HCT116 (cell line): ENCODE results near the gene KCNMB1. TPM values are rescaled to one million over a fixed set of nuclear protein-coding genes. Genes with fewer than 3 reads are reported as not detected.
A peak's percentile ranks its signal among the peaks of the same experiment; 100 is the strongest.

Source experiments
- ATAC-seq: fragments of 200-7000 bp; cut with Tn5 transposase; 2 replicates; pipeline ENCODE4 v1.9.1; 2020; ENCODE audit warnings: mild to moderate bottlenecking, moderate library complexity
- BruUV-seq: library from RNA; stranded (reverse); fragments of 400-500 nt; replicated peaks from 2 replicates; lab custom pipeline; 2021; lab: Mats Ljungman, UMichigan
- CTCF ChIA-PET: fragments of 300-600 bp; sonication (Branson Sonifier 250); formaldehyde crosslinking; loops from one replicate; lab custom pipeline; 2021; ENCODE audit warnings: antibody characterized with exemption; lab: Charles Lee
- POLR2A ChIA-PET: fragments of 300-600, 350-600 bp; sonication (Branson Sonifier 250); formaldehyde crosslinking; loops from one replicate; lab custom pipeline; 2021; ENCODE audit warnings: antibody characterized with exemption; lab: Charles Lee
- RAD21 ChIA-PET, 2 experiments: fragments of 300-600 bp; sonication (Branson Sonifier 250); formaldehyde crosslinking; loops; one replicate each; lab custom pipeline; 2023; ENCODE audit warnings: low total read pairs in 2 of 2; ENCODE audit not compliant: uncharacterized antibody in 2 of 2, unreplicated experiment in 2 of 2, low non-redundant PET in 1 of 2; lab: Charles Lee
- DNase-seq: peaks from one replicate; pipeline ENCODE4 v3.0.0-alpha.2; 2010; ENCODE audit warnings: low read depth, low spot score
- H2AFZ ChIP-seq: fragments of 200-600 bp; shearing (Covaris generic), sonication (generic); 2 replicates; pipeline ENCODE4 v1.6.1; 2017; ENCODE audit warnings: low read depth, mixed run types, mixed read lengths, antibody characterized with exemption, low read length; ENCODE audit not compliant: poor library complexity, severe bottlenecking
- H3K27ac ChIP-seq: 2 replicates; pipeline ENCODE4 v1.5.1; 2012; ENCODE audit warnings: low read depth, low read length
- H3K27me3 ChIP-seq: fragments of 200-600 bp; sonication (generic); 2 replicates; pipeline ENCODE4 v1.6.1; 2016; ENCODE audit warnings: mixed run types, low read length, mixed read lengths; ENCODE audit not compliant: insufficient read depth
- H3K36me3 ChIP-seq, 2 experiments: fragments of 200-500 bp in 1 of 2; fragments of 200-600 bp in 1 of 2; sonication (Bioruptor generic) in 1 of 2; sonication (generic) in 1 of 2; 2 replicates each; pipeline versions ENCODE4 v1.5.1 to v1.6.1; 2014 to 2016; ENCODE audit warnings: low read length in 2 of 2, inconsistent platforms in 1 of 2, mixed read lengths in 1 of 2, mixed run types in 1 of 2; ENCODE audit not compliant: insufficient read depth in 2 of 2, control insufficient read depth in 1 of 2
- H3K4me1 ChIP-seq, 2 experiments: fragments of 200-600 bp in 1 of 2; sonication (generic) in 1 of 2; 2 replicates each; pipeline versions ENCODE4 v1.5.1 to v1.6.1; 2012 to 2017; ENCODE audit warnings: low read length in 2 of 2, inconsistent platforms in 1 of 2, mild to moderate bottlenecking in 1 of 2, mixed read lengths in 1 of 2, mixed run types in 1 of 2, moderate library complexity in 1 of 2; ENCODE audit not compliant: insufficient read depth in 2 of 2, control insufficient read depth in 1 of 2
- H3K4me2 ChIP-seq: fragments of 200-600 bp; sonication (generic); 2 replicates; pipeline ENCODE4 v1.6.1; 2017; ENCODE audit warnings: mixed run types, low read length, mixed read lengths
- H3K4me3 ChIP-seq, 2 experiments: fragments of 200-600 bp in 1 of 2; sonication (generic) in 1 of 2; replicated peaks in 1 of 2; 2 replicates each; pipeline ENCODE4 v1.5.1; 2011 to 2016; ENCODE audit warnings: low read length in 2 of 2, control low read depth in 1 of 2, low read depth in 1 of 2, mild to moderate bottlenecking in 1 of 2, mixed read lengths in 1 of 2, mixed run types in 1 of 2
- H3K79me2 ChIP-seq: fragments of 200-600 bp; sonication (generic); 2 replicates; pipeline ENCODE4 v1.6.1; 2017; ENCODE audit warnings: mild to moderate bottlenecking, mixed run types, low read length, moderate library complexity, mixed read lengths; ENCODE audit not compliant: insufficient read depth
- H3K9ac ChIP-seq: fragments of 200-600 bp; sonication (generic); 2 replicates; pipeline ENCODE4 v1.6.1; 2016; ENCODE audit warnings: low read length, mixed read lengths
- H3K9me2 ChIP-seq: fragments of 200-600 bp; sonication (generic), shearing (Covaris generic); 2 replicates; pipeline ENCODE4 v1.6.1; 2017; ENCODE audit warnings: mixed run types, mild to moderate bottlenecking, moderate library complexity; ENCODE audit not compliant: insufficient read depth
- H3K9me3 ChIP-seq, 2 experiments: fragments of 200-500 bp in 1 of 2; fragments of 200-600 bp in 1 of 2; sonication (Bioruptor generic) in 1 of 2; sonication (generic) in 1 of 2; 2 replicates each; pipeline ENCODE4 v1.6.1; 2014 to 2017; ENCODE audit warnings: low read length in 2 of 2, mixed read lengths in 2 of 2, inconsistent platforms in 1 of 2, low read depth in 1 of 2, mild to moderate bottlenecking in 1 of 2, mixed run types in 1 of 2, moderate library complexity in 1 of 2; ENCODE audit not compliant: control insufficient read depth in 1 of 2, insufficient read depth in 1 of 2
- H4K20me1 ChIP-seq: fragments of 200-600 bp; sonication (generic), shearing (Covaris generic); 2 replicates; pipeline ENCODE4 v1.6.1; 2017; ENCODE audit warnings: mixed run types, mild to moderate bottlenecking, moderate library complexity; ENCODE audit not compliant: insufficient read depth
- CBX3 ChIP-seq: IDR thresholded peaks from 2 replicates; pipeline ENCODE4 v1.6.1; 2012; ENCODE audit warnings: low read depth
- ELF1 ChIP-seq: IDR thresholded peaks from 2 replicates; pipeline ENCODE4 v1.6.1; 2012; ENCODE audit warnings: low read depth, borderline replicate concordance
- JUND ChIP-seq: IDR thresholded peaks from 2 replicates; pipeline ENCODE4 v1.6.1; 2012
- MAX ChIP-seq: IDR thresholded peaks from 2 replicates; pipeline ENCODE4 v1.6.1; 2012
- RAD21 ChIP-seq: IDR thresholded peaks from 2 replicates; pipeline ENCODE4 v1.6.1; 2012; ENCODE audit warnings: low read depth, mild to moderate bottlenecking
- TCF7L2 ChIP-seq: IDR thresholded peaks from 2 replicates; pipeline ENCODE4 v1.7.0; 2011; ENCODE audit warnings: borderline replicate concordance, inconsistent platforms; ENCODE audit not compliant: insufficient read depth, insufficient read length; ENCODE audit errors: extremely low read depth
- YY1 ChIP-seq: IDR thresholded peaks from 2 replicates; pipeline ENCODE4 v1.6.1; 2011; ENCODE audit warnings: low read length, low read depth, moderate library complexity, mild to moderate bottlenecking; ENCODE audit not compliant: insufficient replicate concordance; ENCODE audit errors: extremely low read depth
- intact Hi-C: fragments of 100-400 bp; cut with micrococcal nuclease; formaldehyde crosslinking; loops from 2 replicates; pipeline ENCODE4 v1.10.0; 2022
- total RNA-seq: library from RNA; stranded (reverse); gene quantifications from one replicate; pipeline ENCODE4 v1.2.1, GENCODE V29; 2021; ENCODE audit not compliant: unreplicated experiment
- TF ChIP-seq, protein P1 (sequence below), 3 experiments: fragments of 200-600 bp in 1 of 3; sonication (generic) in 1 of 3; IDR thresholded peaks in 2 of 3; conservative IDR thresholded peaks in 1 of 3; 2 replicates each; pipeline ENCODE4 v1.5.1; 2012 to 2017; ENCODE audit warnings: low read depth in 2 of 3, low read length in 2 of 3, antibody characterized with exemption in 1 of 3, borderline replicate concordance in 1 of 3, control low read depth in 1 of 3, mild to moderate bottlenecking in 1 of 3, mixed read lengths in 1 of 3, mixed run types in 1 of 3, moderate library complexity in 1 of 3; ENCODE audit not compliant: insufficient read depth in 1 of 3

KCNMB1 gene
- total RNA-seq, 1 experiment from 2014 or later, result not detected

DNA sequence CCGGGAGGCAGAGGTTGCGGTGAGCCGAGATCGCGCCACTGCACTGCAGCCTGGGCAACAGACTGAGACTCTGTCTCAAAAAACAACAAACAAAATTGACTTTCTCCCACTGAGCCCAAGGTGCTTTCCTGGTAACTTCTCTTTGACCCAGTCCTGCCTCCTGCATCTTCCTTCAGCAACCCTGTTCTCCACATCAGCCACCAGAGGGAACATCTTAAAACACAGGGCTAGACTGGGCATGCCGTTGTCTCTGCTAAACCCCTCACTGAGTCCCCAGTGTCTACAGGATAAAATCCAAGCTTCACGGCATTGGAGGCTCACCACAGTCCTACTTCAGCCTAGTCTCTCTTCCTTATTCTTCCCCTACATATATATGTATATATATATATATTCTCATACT is 39.8 kb upstream of the KCNMB1 start:
- CTCF ChIA-PET, result no interaction called here
- no peak overlapping the region for H3K9ac ChIP-seq
- RAD21 ChIA-PET, result no interaction called here
- no peaks in the 10 kb centered on the region for H3K36me3 ChIP-seq
- BruUV-seq, result no TSS peak
- no peaks in the 10 kb centered on the region for H3K9me3 ChIP-seq
- TF ChIP-seq, protein P1, sequence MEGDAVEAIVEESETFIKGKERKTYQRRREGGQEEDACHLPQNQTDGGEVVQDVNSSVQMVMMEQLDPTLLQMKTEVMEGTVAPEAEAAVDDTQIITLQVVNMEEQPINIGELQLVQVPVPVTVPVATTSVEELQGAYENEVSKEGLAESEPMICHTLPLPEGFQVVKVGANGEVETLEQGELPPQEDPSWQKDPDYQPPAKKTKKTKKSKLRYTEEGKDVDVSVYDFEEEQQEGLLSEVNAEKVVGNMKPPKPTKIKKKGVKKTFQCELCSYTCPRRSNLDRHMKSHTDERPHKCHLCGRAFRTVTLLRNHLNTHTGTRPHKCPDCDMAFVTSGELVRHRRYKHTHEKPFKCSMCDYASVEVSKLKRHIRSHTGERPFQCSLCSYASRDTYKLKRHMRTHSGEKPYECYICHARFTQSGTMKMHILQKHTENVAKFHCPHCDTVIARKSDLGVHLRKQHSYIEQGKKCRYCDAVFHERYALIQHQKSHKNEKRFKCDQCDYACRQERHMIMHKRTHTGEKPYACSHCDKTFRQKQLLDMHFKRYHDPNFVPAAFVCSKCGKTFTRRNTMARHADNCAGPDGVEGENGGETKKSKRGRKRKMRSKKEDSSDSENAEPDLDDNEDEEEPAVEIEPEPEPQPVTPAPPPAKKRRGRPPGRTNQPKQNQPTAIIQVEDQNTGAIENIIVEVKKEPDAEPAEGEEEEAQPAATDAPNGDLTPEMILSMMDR (IDR thresholded peaks at IDR 0.05 in 2 of 3, conservative IDR thresholded peaks at IDR 0.05 in 1 of 3; ENCODE audit: borderline replicate concordance in 1 of 3, insufficient read depth in 1 of 3, low read depth in 2 of 3, low read length in 2 of 3), result peak in 2 of 3 experiments; percentile 24 to 28; a peak in 2 of 6 replicates
- TF ChIP-seq CBX3 (no peak), RAD21 (no peak; the same call in 1 of the 2 replicates), MAX (no peak), JUND (no peak), TCF7L2 (no peak), YY1 (no peak)
- DNase-seq (no peak), ATAC-seq (peak; percentile 88)
- H3K79me2 ChIP-seq, result no peaks in the 10 kb centered on the region
- intact Hi-C loops, result no loop called here
- H3K4me3 ChIP-seq, result no peak overlapping the region
- no peak overlapping the region for H3K4me2 ChIP-seq
- H3K27ac ChIP-seq, result no peak overlapping the region
- H3K9me2 ChIP-seq, result no peaks in the 10 kb centered on the region
- H2AFZ ChIP-seq, result no peak overlapping the region
- H4K20me1 ChIP-seq, result no peaks in the 10 kb centered on the region
- POLR2A ChIA-PET, result no interaction called here
- no peaks in the 10 kb centered on the region for H3K4me1 ChIP-seq
- H3K27me3 ChIP-seq, result peaks cover 22% of the 10 kb centered on the region

DNA sequence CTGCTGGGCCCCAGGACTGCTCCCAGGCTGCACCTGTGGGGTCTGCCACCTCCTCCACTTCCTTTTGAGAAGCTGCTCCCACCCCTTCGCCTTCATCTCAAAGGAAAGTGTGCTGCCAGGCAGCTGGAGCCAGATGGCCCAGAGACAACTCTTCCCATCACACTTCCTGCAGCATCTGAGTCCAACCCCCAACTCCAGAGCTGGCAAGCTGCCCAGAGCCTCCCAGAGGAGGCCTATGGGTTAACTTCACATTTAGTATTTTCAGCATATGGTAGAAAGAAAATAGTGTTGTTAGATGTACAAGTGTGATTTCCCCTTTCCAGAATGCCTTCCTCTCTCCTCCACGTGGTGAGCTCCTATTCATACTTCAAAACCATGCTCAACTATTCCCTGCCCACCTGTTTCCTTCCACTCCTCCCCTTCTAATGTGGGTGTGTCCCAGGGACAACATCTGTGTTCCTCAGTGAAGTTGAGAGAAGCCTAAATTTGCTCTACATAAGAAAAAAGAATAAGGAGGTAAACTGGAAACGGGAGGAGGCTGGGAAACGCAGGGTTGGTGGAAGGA is 38.6 kb upstream of the KCNMB1 start:
- Histone ChIP-seq H3K27ac (no peak overlapping the region), H3K4me3 (no peak overlapping the region), H3K9ac (no peak overlapping the region), H3K79me2 (no peaks in the 10 kb centered on the region), H3K36me3 (no peaks in the 10 kb centered on the region), H3K4me1 (no peaks in the 10 kb centered on the region), H3K27me3 (peaks cover 29% of the 10 kb centered on the region), H2AFZ (no peak overlapping the region), H3K4me2 (no peak overlapping the region), H3K9me2 (no peaks in the 10 kb centered on the region), H3K9me3 (no peaks in the 10 kb centered on the region), H4K20me1 (no peaks in the 10 kb centered on the region)
- ChIA-PET CTCF (no interaction called here), POLR2A (no interaction called here), RAD21 (no interaction called here)
- intact Hi-C loops, result no loop called here
- ATAC-seq (no peak), DNase-seq (no peak)
- TF ChIP-seq CBX3, result no peak
- TF ChIP-seq ELF1, result no peak
- BruUV-seq, result no TSS peak
